ENCODE results near the gene THEM4.
"Not testable (repeated sequence)": the region's sequence is repeated elsewhere in the genome, so short reads cannot be mapped to it uniquely, and the experiment has no call there.

The THEM4 gene

GRCh38 chr1:151924691-151925587 lies 15.6 kb upstream of the THEM4 start:
- no peak for DNase-seq

DNA sequence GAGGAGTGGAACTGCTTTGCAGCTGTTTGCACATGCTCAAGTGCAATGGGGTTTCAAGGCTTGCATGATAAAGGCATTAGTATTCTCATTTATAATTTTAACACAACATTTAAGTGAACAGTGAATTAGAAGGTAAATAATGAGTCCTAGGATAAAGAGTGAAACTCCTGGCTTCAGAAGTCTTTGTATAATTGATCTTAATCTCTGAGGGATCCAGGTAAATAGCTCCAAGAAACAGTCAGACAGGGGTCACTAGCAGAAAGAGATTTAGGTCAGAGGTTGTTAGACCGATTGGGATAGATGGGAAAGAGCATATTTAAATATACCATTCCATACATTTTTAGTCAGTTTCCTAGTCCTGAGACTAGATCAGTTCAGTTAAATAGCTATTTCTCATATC lies 14.1 kb upstream of the THEM4 start:
- no peak for DNase-seq

DNA sequence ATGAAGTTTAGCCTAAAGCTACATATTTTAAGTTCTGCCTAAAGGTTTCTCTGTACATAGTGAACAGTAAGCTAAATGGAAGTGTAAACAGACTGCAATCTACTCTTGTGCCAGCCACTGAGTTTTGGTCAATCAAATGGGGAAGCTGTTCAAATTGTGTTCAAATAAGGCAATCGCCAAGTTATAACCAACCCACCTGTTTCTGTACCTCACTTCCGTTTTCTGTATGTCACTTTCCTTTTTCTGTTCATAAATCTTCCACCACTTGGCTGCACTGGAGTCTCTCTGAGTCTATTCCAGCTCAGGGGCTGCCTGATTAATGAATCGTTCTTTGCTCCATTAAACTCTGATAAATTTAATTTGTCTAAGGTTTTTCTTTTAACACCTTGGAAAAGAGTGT lies 10.8 kb upstream of the THEM4 start:
- no peak for DNase-seq

DNA sequence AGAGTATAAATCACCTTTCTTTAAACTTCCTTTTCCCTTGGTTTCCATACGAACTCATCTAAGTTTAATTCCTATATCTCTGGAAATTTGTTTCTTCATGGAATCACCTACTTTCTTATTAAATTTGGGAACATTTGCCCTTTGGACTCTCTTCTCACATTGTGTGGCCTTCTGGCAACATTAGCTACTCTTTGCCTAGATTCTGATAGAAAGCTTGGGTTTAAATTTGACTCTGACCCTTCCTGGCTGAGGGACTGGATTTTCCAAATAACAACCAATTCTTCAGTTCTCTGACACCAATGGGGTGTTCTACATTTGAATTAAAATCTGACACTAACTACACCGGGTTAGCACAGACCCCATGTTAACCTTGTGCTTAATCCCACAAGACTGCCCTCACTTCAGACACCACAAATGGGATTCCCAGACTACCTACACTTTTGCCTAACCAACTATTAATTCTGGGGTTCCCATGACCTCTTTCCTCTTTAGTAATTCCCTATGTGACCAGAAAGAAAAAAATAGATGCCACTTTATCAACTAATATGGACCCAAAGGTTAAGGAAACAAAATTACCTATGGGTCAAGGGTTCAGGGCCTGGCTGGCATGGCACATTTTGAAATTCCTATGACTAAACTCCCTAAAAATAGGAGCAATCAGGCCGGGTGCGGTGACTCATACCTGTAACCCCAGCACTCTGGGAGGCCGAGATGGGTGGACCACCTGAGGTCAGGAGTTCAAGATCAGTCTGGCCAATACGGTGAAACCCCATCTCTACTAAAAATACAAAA lies 9.7 kb upstream of the THEM4 start:
- DNase-seq = no peak

DNA sequence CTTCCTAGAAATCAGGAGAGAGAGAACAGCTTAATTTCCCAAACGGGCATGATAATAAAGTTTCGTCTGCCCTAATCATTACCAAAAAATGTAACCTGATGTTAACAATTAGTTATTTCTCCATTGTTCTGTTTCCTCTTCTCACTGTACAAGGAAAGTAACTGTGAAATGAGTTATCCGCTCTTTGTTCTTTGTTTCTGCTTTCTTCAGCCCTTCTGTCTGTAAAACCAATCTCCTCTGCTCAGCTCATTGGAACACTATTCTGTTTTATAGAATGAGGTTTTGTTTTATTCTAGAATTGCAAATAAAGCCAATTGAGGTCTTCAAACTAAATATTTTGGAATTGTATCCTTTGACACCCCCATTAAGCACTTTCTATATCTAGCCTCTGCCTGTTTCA lies 8.8 kb upstream of the THEM4 start:
- DNase-seq = no peak

- no peak for DNase-seq
These were observed 7.5 kb upstream of the THEM4 start for GRCh38 chr1:151916726-151917370.

- no peak for DNase-seq
These were observed 5.9 kb upstream of the THEM4 start for GRCh38 chr1:151915061-151915686.

GRCh38 chr1:151914076-151914475 lies 4.8 kb upstream of the THEM4 start:
- no peak for DNase-seq

- no peak for DNase-seq
These were observed 3.7 kb upstream of the THEM4 start for GRCh38 chr1:151912973-151913372.

DNA sequence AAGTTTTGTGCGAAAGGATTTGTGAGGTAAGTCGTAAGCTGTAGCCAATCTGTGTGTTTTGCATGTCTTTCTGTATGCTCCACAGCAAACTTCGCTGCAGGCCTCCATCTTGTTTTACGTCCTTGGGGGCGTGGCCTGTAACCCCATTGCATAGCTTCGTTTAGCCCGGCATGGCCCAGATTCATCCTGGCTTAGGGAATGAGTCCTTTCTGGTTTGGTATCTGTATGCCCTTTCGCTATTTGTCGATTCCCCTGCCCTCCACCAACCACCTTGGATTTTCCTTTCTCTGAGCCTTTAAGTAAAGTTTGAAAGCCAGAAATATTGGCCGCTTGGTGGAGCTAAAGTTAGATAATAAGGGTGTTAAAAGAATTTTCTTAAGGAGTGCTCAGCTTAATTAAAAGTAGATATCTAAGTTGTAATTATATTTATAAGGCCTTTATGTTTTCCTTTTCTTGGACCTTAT lies 1.1 kb downstream of the THEM4 start:
- no peak for DNase-seq

DNA sequence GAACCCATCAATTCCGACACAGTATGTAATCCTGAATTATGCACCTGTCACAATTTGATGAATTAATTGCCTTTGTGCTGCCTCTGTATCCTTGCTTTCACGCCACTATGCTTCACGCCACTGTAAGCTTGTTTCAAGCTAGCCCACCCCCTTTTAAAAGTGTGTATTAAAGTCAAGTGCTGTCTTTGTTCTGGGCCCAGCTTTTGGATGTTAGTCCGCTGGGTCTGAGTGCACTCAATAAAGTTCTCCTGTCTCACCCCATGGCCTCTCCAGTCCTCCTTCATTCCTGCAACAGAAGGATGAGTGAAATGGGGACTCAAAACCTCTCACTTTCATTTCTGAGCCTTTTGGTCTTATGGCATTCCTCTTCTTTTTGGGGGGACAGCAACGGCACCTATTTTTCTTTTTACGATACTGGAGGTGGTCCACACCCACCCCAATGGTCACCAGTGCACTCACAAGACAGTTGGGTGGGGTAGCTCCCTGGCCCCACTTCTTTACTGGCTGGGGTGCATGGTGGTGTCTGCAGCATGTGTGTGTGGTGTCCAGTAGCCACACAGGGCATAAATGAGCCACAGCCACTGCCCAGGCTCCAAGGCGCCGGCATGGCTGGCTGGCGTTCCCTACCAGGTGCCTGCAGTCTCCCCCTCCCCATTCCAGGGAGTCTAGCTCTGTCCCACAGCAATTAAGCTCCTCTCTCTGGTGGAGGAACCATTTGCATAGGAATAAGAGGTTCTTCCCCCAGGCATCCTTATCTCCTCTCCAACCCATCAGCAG lies 1.8 kb downstream of the THEM4 start:
- no peak for DNase-seq

DNA sequence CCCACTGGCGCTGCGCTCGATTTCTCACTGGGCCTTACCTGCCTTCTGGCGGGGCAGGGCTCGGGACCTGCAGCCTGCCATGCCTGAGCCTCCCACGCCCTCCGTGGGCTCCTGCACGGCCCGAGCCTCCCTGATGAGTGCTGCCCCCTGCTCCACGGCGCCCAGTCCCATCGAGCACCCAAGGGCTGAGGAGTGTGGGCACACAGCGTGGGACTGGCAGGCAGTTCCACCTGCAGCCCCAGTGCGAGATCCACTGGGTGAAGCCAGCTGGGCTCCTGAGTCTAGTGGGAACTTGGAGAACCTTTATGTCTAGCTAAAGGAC lies 3.0 kb downstream of the THEM4 start:
- DNase-seq = not testable (repeated sequence)

DNA sequence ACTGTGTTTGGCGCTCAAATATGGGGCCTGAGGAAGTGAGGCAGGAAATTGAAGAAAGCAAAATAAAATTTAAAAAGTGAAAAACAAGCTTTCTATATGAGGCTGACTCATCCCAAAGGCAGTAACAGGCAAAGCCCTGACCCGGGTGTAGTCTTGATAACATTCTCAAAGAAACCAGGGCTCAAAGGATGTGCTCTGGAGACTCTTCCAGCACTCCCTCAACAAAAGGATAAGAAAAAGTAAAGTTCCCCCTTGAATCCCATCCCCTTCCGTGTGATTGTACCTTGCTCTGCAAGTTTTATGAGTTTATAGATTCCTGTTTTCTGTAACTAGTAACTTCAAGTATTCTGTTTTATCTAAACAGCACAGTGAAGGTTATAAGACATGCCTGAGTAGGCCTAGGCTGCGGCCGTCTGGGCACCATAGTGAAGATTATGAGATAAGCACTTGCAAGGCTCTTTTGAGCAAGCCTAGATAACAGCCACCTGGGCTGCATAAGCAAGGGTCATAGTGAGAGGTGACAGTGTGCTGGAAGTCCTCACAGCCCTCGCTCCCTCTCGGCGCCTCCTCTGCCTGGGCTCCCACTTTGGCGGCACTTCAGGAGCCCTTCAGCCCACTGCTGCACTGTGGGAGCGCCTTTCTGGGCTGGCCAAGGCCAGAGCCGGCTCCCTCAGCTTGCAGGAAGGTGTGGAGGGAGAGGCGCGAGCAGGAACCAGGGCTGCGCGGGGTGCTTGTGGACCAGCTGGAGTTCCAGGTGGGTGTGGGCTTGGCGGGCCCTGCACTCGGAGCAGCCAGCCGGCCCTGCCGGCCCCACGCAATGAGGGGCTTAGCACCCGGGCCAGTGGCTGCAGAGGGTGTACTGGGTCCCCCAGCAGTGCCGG lies 3.6 kb downstream of the THEM4 start:
- DNase-seq = not testable (repeated sequence)

DNA sequence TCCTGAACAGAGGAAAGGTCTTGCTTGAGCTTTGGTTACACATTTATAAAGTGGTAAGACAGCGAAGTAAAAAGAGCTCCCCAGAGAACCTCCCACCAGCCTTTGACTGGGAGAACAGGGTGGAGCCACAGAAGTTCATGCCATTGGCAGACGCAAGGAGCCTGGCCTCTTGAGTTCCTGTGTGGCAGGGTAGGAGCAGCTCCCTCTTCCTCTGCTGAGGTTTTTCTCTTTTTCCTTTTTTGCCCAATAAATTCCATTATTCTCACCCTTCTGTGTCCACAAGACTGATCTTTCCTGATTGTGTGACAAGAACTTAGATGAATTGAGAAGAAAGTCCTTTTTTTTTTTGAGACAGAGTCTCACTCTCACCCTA lies 4.3 kb downstream of the THEM4 start:
- DNase-seq = no peak

GRCh38 chr1:151902858-151903257 lies 6.5 kb downstream of the THEM4 start:
- no peak for DNase-seq

DNA sequence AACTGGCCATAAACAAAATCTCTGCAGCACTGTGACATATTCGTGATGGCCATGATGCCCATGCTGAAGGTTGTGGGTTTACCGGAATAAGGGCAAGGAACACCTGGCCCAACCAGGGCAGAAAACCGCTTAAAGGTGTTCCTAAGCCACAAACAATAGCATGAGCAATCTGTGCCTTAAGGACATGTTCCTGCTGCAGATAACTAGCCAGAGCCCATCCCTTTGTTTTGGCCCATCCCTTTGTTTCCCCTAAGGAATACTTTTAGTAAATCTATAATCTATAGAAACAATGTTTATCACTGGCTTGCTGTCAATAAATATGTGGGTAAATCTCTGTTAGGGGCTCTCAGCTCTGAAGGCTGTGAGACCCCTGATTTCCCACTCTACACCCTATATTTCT lies 8.5 kb downstream of the THEM4 start:
- DNase-seq = not testable (repeated sequence)

GRCh38 chr1:151898519-151898991 lies 10.8 kb downstream of the THEM4 start:
- no peak for DNase-seq

- DNase-seq = no peak
These were observed 11.3 kb downstream of the THEM4 start for GRCh38 chr1:151897991-151898431.

GRCh38 chr1:151893176-151893924 lies 16.0 kb downstream of the THEM4 start:
- no peak for DNase-seq

GRCh38 chr1:151892190-151892589 lies 17.1 kb downstream of the THEM4 start:
- no peak for DNase-seq
